ENCODE data around the gene FLT1.

- TF ChIP-seq CTCF (IDR thresholded peaks at IDR 0.05) (no peak), POLR2A (IDR thresholded peaks at IDR 0.05) (no peak)
Observed at GRCh38 chr13:28424541-28424940, 70.4 kb downstream of the FLT1 start.
